HG03439 (cell line): ENCODE measurements around the gene OMG.
"Not testable (repeated sequence)": the region's sequence is repeated elsewhere in the genome, so short reads cannot be mapped to it uniquely, and the experiment has no call there.

Experiments used
- ATAC-seq: cut with Tn5 transposase; IDR thresholded peaks from one replicate; pipeline ENCODE4 v1.9.1; 2021; ENCODE audit warnings: mild to moderate bottlenecking, moderate library complexity; ENCODE audit not compliant: unreplicated experiment

The OMG gene, protein sequence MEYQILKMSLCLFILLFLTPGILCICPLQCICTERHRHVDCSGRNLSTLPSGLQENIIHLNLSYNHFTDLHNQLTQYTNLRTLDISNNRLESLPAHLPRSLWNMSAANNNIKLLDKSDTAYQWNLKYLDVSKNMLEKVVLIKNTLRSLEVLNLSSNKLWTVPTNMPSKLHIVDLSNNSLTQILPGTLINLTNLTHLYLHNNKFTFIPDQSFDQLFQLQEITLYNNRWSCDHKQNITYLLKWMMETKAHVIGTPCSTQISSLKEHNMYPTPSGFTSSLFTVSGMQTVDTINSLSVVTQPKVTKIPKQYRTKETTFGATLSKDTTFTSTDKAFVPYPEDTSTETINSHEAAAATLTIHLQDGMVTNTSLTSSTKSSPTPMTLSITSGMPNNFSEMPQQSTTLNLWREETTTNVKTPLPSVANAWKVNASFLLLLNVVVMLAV

DNA sequence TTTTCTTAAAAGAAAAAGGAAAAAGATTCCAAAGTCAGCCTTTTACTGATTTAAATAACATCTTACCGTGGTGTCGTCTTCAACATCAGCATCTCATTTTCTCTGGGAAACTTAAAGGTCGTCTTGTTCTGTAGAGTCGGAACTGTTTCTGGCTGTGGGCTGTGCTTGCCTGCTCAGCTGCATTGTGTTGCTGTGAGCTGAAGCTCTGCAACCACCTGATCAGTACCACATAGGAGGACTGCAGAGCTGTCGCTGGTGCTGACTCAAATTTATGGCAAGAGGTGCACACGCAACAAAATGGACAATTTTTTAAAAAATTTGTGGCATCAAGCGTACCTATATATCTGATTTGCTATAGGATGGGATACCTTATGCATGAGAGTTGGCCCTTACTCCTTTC is at the start of gene OMG:
Gene OMG, minus strand, starts transcription at position 150 of the 400 bp plus-strand sequence. CDS start 908 bp downstream, outside the sequence.
- ATAC-seq: no peak

DNA sequence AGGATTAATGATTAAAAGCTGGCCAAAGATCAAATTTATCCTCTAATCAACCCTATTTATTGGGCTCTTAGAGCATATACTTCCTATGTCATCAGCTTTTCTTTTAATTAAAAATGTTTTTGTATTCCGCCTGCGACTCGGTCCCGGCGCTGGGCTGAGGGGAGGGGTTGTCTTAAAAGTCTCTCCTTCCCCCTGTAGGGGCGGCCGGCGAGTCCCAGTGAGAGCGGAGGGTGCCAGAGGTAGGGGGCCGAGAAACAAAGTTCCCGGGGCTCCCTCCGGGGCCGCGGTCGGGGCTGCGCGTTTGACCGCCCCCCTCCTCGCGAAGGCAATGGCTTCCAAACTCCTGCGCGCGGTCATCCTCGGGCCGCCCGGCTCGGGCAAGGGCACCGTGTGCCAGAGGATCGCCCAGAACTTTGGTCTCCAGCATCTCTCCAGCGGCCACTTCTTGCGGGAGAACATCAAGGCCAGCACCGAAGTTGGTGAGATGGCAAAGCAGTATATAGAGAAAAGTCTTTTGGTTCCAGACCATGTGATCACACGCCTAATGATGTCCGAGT is 48.2 kb upstream of the OMG start:
- not testable (repeated sequence) for ATAC-seq

DNA sequence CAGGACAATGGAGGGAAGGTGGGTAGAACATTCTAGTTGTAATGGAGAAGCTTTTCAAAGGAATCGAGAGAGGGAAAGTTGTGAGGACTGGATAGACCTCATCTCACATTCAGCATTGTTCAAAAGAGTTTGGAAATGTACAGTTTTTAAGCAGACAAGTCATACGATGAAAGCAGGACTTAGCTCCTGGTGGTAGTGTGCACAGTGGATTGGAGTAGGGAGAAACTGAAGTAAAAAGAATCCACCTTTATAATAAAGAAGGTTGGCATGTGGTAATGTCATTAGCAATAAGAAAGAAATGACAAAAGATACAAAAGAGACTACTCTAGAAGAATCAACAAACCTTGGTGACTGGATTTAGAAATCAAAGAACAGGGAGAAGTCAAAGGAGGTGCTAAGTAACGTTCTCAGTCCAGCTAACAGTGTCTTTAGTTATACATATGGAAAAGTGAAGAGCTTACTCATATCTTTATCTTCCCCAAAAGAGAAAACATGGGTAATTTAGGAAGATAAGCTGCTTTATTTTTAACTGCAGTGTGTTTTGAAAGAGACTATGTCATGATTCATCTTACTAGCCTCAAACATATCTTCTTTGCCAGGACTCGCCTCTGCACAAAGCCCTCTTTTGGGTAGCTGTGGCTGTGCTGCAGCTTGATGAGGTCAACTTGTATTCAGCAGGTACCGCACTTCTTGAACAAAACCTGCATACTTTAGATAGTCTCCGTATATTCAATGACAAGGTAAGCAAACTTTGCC is 43.0 kb upstream of the OMG start:
- ATAC-seq: no peak

DNA sequence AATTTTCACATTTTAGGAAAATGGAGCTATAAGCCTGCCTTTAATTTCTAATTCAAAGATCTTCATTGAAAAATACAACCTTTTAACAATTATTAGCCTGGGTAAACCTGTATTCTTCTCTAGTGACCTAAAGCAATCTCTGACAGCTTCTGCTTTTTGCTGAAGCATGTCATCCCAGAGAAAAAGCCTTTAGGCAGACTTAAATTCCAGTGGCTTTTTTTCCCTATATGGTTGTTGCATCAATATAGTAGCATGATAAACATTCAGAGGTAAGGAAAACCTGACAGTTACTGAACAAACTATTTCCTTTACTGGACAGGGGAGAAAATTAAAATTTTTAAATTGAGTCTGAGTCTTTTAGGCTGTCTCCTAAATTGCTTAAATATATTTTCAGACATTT is 32.2 kb upstream of the OMG start:
- no peak for ATAC-seq

DNA sequence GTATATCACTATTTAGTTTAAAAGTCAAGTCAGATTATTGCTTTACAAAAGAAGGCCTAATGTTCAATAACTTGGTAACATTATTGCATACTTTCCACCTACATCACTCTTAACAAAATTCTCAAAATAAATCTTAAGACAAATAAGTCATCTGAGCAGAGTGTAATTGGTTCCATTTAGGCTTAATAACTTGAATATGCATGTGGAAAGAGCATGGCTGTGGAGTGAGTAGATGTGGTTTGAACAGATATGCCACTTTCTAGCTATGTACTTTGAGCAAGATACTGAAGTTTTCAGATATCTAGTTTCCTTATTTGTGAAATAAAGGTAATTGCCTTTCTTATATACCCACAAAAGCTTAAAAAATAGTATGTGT is 31.1 kb upstream of the OMG start:
- no peak for ATAC-seq

DNA sequence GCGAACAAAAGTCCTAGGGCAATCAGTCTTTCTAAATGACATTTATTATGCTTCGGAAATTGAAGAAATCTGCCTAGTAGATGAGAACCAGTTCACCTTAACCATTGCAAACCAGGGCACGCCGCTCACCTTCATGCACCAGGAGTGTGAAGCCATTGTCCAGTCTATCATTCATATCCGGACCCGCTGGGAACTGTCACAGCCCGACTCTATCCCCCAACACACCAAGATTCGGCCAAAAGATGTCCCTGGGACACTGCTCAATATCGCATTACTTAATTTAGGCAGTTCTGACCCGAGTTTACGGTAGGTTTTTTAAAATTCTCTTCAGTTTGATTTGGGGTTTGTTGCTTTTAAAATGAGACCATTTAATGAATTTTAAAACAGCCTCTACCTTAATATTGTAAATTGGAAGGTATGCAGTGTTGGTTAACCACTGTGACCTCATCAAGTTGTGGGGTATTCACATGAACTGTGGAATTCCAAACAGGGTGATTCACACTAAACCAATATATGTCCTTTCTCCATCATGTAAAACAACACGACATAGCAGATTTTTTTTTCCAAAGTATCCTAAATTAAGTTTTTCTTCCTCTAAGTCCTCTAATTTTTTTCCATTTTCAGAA is 30.6 kb upstream of the OMG start:
- no peak for ATAC-seq

DNA sequence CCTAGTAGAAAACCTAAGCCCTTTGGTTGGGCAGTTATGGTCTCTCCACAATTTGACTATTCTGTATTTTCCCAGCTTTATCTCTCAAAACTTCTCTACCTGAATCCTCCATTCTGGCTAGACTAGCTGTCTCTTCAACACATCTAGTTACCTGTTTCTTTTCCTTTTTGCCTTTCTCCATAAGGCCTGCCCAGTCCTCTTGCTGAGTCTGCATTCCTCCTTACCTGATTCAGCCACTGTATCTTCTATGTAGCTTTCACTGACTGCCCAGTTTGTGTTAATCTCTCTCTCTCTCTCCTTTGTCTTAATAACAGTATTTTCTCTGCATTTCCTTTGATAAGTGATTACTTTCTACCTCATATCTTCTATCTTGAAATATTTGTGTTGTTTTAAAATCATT is 26.5 kb upstream of the OMG start:
- ATAC-seq: no peak

DNA sequence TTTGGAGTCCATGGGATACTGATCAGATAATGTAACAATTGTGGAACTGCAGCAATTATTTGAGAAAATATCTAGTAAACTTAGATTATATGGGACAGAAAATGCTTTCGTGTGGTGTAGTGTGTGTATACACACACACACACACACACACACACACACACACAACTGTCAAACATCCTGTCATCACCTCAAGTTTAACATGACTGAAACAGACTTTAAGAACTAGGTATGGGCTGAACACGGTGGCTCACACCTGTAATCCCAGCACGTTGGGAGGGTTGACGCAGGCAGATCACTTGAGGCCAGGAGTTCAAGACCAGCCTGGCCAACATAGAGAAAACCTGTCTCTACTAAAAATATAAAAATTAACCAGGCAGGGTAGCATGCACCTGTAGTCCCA is 24.9 kb upstream of the OMG start:
- no peak for ATAC-seq

DNA sequence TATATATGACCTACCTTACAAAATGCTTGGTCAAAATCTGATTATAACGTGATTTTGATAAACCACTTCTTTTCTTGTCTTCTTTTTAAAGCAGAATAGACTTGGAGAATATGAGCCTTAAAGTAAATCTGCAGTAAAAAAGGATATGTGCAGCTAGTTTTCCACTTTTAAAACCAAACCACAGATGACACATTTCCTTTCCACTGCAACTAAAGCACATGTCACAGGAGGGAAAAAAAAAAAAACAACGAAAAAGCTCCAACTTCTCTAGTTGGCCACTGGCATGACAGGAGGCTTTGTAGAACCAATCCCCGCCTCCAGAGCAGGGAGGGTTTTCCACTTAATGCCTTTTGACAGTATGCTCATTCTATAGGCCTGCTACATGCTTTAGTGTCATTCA is 24.4 kb upstream of the OMG start, which contains the start of gene EVI2A:
Gene EVI2A, minus strand, starts transcription at position 142 of the 400 bp plus-strand sequence. CDS start 2,609 bp downstream, outside the sequence.
- no peak for ATAC-seq

DNA sequence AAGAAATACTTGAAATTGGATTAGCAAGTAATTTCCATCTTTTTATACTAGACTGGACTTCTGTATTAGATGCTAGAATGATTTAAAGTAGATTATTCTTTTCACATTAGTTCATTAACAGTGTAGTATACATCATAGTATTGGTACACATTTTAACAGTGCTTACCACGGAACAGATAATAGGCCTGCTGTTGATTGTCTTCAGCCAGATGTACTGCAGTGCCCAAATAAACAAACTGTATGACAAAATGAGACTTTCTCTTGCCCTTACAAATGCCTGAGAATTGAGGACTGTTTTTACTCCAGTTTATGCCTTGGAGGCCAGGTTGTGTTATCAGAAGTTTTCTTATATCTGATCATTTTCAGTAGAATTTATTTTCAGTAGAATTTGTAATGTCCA is 23.8 kb upstream of the OMG start:
- ATAC-seq: no peak

DNA sequence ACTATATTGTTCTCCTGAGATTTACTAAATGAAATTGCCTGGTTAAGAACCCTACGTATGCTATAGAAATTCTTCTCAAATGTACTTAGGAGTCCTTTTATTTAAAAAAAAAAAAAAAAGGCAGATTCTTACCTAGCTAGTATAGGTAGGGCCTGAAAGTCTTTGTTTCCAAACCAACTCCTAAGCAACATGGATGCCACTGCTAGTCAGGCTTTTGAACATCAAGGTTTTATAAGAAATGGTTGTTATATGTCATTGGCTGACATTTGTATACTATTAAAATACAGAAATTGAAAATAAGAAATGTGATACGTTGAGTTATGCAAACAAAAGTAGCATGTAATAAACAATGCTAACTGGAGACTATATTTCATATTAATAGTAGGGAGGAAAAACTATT is 23.2 kb upstream of the OMG start:
- ATAC-seq: no peak

DNA sequence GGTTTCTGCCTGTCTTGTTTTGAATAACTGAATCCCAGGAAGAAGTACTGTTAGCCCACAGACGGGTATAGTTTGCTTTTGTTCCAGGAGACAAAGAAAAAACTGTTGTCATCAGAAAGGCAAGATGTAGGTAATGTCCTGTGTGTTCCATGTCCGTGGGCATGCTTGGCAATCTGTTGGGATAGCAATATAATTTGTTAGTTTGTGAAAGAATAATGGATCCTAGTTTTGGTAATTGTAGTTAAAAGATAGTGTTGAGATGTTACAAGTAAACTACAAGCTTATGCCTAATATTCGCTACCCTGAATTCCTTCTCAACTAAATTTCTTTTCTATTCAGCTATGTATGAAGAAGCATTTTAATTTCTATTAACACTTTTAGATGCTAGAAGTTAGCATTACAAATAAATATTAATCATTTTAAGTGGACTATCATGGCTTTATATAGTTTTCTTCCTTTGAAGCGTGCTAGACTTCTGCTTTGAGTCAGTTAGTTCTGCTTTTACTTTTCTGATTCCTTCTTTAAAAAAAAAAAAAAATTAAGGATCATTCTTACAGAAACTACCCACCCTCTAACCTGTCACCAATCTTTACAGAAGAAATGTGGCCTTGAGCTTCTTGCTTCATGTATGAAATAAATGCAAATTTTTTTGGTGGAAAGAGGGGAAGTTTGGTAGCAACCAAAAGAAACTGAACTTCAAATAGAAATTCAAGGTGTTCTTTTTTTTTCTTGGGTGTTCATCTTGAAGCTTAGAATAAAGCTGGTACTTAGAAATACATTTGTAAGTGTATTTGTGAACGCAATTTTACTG is 22.0 kb upstream of the OMG start:
- no peak for ATAC-seq

DNA sequence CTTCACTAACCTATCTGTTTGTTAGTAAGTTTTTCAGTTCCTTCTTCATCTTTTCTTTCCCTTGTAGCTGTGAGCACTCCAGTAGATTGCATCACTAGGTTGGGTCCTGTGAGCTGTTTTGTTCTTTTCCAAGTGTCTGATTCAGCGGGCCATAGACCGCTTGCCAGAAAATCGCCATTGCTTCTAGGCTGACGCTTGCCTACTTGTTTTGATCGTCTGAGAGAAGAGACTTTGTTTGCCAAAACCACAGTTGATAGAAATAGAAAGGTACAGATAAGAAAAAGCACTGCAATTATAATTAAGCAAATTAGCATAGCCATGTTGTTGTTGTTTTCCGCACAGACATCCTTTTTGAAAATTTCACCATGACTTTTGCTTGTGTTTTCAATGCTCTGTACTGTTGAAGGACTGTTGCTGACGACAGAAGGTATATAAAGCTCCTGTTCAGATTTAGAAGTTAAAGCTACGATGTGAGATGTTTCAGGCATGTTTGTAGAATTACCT is 21.3 kb upstream of the OMG start:
- no peak for ATAC-seq

DNA sequence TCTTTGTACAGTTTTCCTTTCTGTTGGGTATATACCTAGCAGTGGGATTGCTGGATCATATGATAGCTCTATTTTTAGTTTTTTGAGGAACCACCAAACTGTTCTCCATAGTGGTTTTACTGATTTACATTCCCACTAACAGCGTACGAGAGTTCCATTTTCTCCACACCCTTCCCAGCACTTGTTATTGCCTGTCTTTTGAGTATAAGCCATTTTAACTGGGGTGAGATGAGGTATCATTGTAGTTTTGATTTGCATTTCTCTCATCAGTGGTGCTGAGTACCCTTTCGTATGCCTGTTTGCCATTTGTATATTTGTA is 17.7 kb upstream of the OMG start:
- no peak for ATAC-seq

DNA sequence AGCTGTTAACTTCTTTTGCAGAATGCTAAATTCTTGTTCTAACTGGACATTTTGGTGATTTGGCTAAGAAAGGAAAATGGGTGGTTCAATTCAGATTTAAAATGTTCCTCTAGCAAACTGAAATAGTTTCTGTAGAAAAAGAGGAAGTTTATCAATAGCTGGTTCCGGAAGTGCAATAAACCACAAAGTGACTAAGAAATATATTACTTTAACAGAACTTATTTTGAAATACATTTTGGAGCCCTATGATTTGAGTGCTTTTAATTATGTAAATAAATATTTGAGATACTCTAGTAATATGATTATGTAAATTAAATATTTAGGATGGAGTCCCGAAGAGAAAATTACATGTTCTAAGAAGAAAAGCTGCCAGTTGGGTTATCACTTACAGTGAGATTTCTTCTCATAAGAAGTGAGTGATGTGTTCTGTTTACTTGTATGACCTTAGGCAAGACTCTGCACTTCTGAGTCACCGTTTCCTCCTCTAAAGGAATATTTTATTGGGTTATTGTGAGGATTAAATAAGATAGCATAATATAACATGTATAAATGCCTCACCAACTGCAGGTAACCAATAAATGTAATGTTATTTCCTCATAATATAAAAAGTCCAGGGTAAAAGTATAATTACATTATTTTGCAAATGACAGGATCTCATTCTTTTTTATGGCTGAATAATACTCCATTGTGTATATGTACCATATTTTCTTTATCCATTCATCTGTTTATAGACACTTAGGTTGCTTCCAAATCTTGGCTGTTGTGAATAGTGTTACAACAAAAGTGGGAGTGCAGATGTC is 17.1 kb upstream of the OMG start, which contains the start of gene EVI2B:
Gene EVI2B, minus strand, starts transcription at position 73 of the 800 bp plus-strand sequence. CDS start 8,445 bp downstream, outside the sequence.
- peak; percentile 38 for ATAC-seq

DNA sequence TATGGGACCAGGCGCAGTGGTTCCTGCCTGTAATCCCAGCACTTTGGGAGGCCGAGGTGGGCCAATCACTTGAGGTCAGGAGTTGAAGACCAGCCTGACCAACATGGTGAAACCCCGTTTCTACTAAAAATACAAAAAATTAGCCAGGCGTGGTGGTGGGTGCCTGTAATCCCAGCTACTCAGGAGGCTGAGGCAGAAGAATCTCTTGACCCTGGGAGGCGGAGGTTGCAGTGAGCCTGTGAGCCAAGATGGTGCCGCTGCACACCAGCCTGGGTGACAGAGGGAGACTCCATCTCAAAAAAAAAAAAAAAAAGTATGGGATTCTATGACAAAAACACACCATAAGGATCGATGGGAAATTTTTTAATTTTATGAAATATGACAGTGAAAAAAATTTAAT is 15.2 kb upstream of the OMG start:
- not testable (repeated sequence) for ATAC-seq

DNA sequence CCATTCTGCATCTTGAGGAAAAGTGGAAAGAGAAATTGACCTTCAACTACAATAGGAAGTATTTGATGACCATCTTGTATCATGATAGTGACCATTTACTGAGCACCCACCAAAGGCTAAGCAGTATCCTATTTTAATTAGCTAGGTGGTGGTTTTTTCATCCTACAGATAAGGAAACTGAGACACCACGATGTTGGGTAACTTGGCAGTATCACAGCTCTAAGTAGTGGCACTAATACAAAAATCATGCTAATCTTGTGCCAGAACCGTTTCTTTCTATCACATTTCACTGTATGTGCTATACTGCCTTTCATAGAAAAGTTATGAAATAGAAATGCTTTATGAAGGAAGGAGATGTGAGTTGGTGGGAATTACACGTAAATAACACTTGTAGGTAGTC is 14.5 kb upstream of the OMG start:
- no peak for ATAC-seq

DNA sequence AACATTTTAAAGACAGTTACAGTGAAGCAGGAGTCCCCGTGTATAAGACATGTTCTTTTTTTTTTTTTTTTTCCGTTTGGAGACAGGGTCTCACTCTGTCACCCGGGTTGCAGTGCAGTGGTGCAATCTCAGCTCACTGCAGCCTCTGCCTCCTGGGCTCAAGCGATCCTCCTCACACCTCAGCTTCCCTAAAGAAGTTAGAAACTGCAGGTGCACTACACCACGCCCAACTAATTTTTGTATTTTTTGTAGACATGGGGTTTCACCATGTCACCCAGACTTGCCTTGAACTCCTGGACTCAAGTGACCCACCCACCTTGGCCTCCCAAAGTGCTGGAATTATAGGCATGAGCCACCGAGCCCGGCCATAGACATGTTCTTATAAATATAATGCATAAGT is 13.8 kb upstream of the OMG start:
- no peak for ATAC-seq

DNA sequence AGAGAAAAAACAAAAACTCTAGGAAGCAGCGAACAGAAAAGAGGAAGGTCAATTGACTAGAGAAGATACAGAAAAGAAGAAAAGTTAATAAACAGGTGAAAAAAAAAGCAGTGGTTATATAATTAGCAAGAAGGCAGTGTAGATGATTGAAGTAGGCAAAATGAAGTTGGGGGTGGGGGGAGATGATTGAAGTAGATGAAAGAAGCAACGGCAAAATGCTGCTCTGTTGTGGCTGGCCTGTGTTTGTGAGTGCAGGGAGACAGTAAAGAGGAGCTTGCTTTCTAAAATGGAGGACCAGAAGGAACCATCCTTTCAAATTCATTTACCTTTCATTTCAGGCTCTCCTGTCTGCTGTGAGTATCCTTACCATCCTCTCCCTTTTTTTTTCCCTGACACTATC is 13.2 kb upstream of the OMG start:
- no peak for ATAC-seq

DNA sequence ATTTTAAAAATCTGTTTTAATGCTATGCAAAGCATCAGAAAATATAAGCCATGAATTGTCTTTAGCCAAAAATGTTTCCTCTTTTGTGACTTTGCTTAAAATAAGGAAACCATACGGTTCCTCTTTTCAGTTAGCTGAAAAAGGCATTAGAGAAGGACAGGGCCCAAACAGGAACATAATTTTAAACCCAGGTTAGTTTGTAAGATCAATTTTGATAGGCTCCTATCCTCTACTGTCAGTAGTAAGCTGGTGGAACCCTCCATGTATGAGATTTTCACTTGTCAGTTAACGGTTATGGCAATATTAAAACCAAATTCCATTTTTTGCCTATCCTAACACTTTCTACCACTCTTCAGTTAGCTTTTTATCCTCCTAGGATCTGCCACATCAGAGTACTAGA is 12.5 kb upstream of the OMG start:
- no peak for ATAC-seq
